Activated CD8-positive, alpha-beta T cell treated with anti-CD3 and anti-CD28 coated beads for 36 hours (primary cell): ENCODE measurements around the gene ZSCAN10. TPM values are rescaled to one million over a fixed set of nuclear protein-coding genes. Genes with fewer than 3 reads are reported as not detected.
"Not testable (repeated sequence)": the region's sequence is repeated elsewhere in the genome, so short reads cannot be mapped to it uniquely, and the experiment has no call there.

Source experiments
- ATAC-seq: fragments of 200-7000 bp; cut with Tn5 transposase; one replicate; pipeline ENCODE4 v1.10.0; 2021; ENCODE audit warnings: mild to moderate bottlenecking, moderate library complexity
- CTCF ChIA-PET: fragments of 350-600 bp; sonication (Branson Sonifier 250); formaldehyde crosslinking; loops from one replicate; lab custom pipeline; 2021; ENCODE audit warnings: antibody characterized with exemption; lab: Charles Lee
- POLR2A ChIA-PET: fragments of 350-600 bp; sonication (Branson Sonifier 250); formaldehyde crosslinking; loops from one replicate; lab custom pipeline; 2021; ENCODE audit warnings: antibody characterized with exemption; lab: Charles Lee
- DNase-seq: peaks from one replicate; pipeline ENCODE4 v3.0.0-alpha.2; 2020
- H3K27ac Mint-ChIP-seq: one replicate; pipeline ENCODE4 v1.8.0; 2021; ENCODE audit warnings: mild to moderate bottlenecking, mixed read lengths
- H3K27me3 Mint-ChIP-seq: one replicate; pipeline ENCODE4 v1.8.0; 2021; ENCODE audit warnings: mixed read lengths
- H3K36me3 Mint-ChIP-seq: one replicate; pipeline ENCODE4 v1.8.0; 2021; ENCODE audit warnings: low read depth, mixed read lengths
- H3K4me1 Mint-ChIP-seq: one replicate; pipeline ENCODE4 v1.8.0; 2021; ENCODE audit warnings: low read depth, mixed read lengths
- H3K4me3 Mint-ChIP-seq: one replicate; pipeline ENCODE4 v1.8.0; 2021; ENCODE audit warnings: mild to moderate bottlenecking, moderate library complexity, mixed read lengths
- H3K9me3 Mint-ChIP-seq: one replicate; pipeline ENCODE4 v1.8.0; 2021; ENCODE audit warnings: mixed read lengths
- CTCF ChIP-seq: fragments of 200-600 bp; IDR thresholded peaks from one replicate; pipeline ENCODE4 v1.8.0; 2022; ENCODE audit warnings: antibody characterized with exemption, mild to moderate bottlenecking
- intact Hi-C: fragments of 100-400 bp; cut with micrococcal nuclease; formaldehyde crosslinking; loops from one replicate; pipeline ENCODE4 v1.10.0; 2022
- total RNA-seq, 2 experiments: library from RNA; stranded (reverse); gene quantifications; one replicate each; pipeline ENCODE4 v1.2.3, GENCODE V29; 2021

ZSCAN10 gene
- total RNA-seq, 2 experiments from 2014 or later = 0.09 to 0.25 TPM

- Mint-ChIP-seq H3K36me3 (peaks cover 25% of the 10 kb centered on the region), H3K4me3 (peak overlapping the region; percentile 61), H3K9me3 (no peaks in the 10 kb centered on the region), H3K4me1 (peaks cover 53% of the 10 kb centered on the region), H3K27me3 (no peaks in the 10 kb centered on the region), H3K27ac (peak overlapping the region; percentile 68)
- DNase-seq = peak; percentile 35
- ChIA-PET POLR2A (interaction anchor here (1.1 to 3.5 kb wide), 4 partner anchors 9 to 34 kb away, joined by 3 to 27 read pairs (median 6); partner anchors contain the start of genes HCFC1R1 and THOC6), CTCF (interaction anchor here (1.1 to 14.0 kb wide), 16 partner anchors 8 to 142 kb away, joined by 3 to 288 read pairs (median 14); partner anchors contain the start of genes ZNF213 and ZSCAN10)
- no peak for TF ChIP-seq CTCF
- intact Hi-C loops = no loop called here
- no peak for ATAC-seq
These were observed 41.6 kb downstream of the ZSCAN10 start for GRCh38 chr16:3057181-3058138.

GRCh38 chr16:3056336-3057180 is 42.5 kb downstream of the ZSCAN10 start:
- Mint-ChIP-seq H3K4me1 (peaks cover 51% of the 10 kb centered on the region), H3K4me3 (peak overlapping the region; percentile 61), H3K27ac (peak overlapping the region; percentile 63), H3K9me3 (no peaks in the 10 kb centered on the region), H3K27me3 (no peaks in the 10 kb centered on the region), H3K36me3 (peaks cover 27% of the 10 kb centered on the region)
- ChIA-PET CTCF (interaction anchor here (1.2 to 14.0 kb wide), 4 partner anchors 27 to 113 kb away, joined by 4 to 288 read pairs (median 39); no protein-coding TSS in a partner anchor), POLR2A (interaction anchor here (0.8 to 1.5 kb wide), 3 partner anchors 9 to 36 kb away, joined by 3 to 7 read pairs (median 3); partner anchors contain the start of genes HCFC1R1 and THOC6)
- intact Hi-C loops = no loop called here
- no peak for DNase-seq
- TF ChIP-seq CTCF = no peak
- ATAC-seq = no peak

- H3K9me3 Mint-ChIP-seq, H3K4me3 Mint-ChIP-seq, intact Hi-C loops, H3K27me3 Mint-ChIP-seq, DNase-seq, ATAC-seq: not testable (repeated sequence)
- peak overlapping the region; percentile 82 for H3K27ac Mint-ChIP-seq
- CTCF ChIA-PET = interaction anchor here (1.2 to 14.0 kb wide), 3 partner anchors 26 to 73 kb away, joined by 4 to 288 read pairs (median 64); no protein-coding TSS in a partner anchor
- H3K36me3 Mint-ChIP-seq = peaks cover 27% of the 10 kb centered on the region
- peaks cover 54% of the 10 kb centered on the region for H3K4me1 Mint-ChIP-seq
- POLR2A ChIA-PET = interaction anchor here (0.8 to 1.5 kb wide), 3 partner anchors 8 to 73 kb away, joined by 3 to 7 read pairs (median 3); no protein-coding TSS in a partner anchor
These were observed 43.4 kb downstream of the ZSCAN10 start for GRCh38 chr16:3055734-3056115.

GRCh38 chr16:3054965-3055733 is 43.9 kb downstream of the ZSCAN10 start:
- CTCF ChIA-PET = interaction anchor here (6.3 to 14.0 kb wide), 2 partner anchors 25 to 73 kb away, joined by 64 to 288 read pairs; no protein-coding TSS in a partner anchor
- Mint-ChIP-seq H3K27me3 (no peaks in the 10 kb centered on the region), H3K36me3 (peaks cover 27% of the 10 kb centered on the region), H3K4me3 (peak overlapping the region; percentile 26), H3K4me1 (peaks cover 48% of the 10 kb centered on the region), H3K27ac (peak overlapping the region; percentile 82), H3K9me3 (no peaks in the 10 kb centered on the region)
- ATAC-seq = peak; percentile 11
- POLR2A ChIA-PET = interaction anchor here (0.9 kb wide), 1 partner anchor 74 kb away, joined by 3 read pairs; no protein-coding TSS in a partner anchor
- no peak for TF ChIP-seq CTCF
- intact Hi-C loops = no loop called here
- DNase-seq = peak; percentile 53

GRCh38 chr16:3053330-3053710 is 45.8 kb downstream of the ZSCAN10 start:
- intact Hi-C loops, H3K27ac Mint-ChIP-seq, POLR2A ChIA-PET, H3K4me3 Mint-ChIP-seq, H3K9me3 Mint-ChIP-seq, H3K27me3 Mint-ChIP-seq, CTCF ChIA-PET: not testable (repeated sequence)
- ATAC-seq (peak; percentile 31), DNase-seq (peak; percentile 40)
- peaks cover 25% of the 10 kb centered on the region for H3K36me3 Mint-ChIP-seq
- peaks cover 45% of the 10 kb centered on the region for H3K4me1 Mint-ChIP-seq

- H3K27me3 Mint-ChIP-seq, H3K9me3 Mint-ChIP-seq, intact Hi-C loops, H3K4me3 Mint-ChIP-seq, POLR2A ChIA-PET, H3K27ac Mint-ChIP-seq: not testable (repeated sequence)
- CTCF ChIA-PET = interaction anchor here (6.0 kb wide), 1 partner anchor 22 kb away, joined by 99 read pairs; no protein-coding TSS in a partner anchor
- Mint-ChIP-seq H3K4me1 (peaks cover 47% of the 10 kb centered on the region), H3K36me3 (peaks cover 25% of the 10 kb centered on the region)
- DNase-seq (peak; percentile 42), ATAC-seq (peak; percentile 38)
These were observed 46.3 kb downstream of the ZSCAN10 start for GRCh38 chr16:3052571-3053329.
